Measurements from ENCODE around the gene MYT1. TPM values are rescaled to one million over a fixed set of nuclear protein-coding genes. Genes with fewer than 3 reads are reported as not detected.

The MYT1 gene
- total and polyA plus RNA-seq, 2 of the 13 experiments (the other 11 are each of a cell fraction or from before 2014, with no cell fraction given) = 0.58 to 2.5 TPM

DNA sequence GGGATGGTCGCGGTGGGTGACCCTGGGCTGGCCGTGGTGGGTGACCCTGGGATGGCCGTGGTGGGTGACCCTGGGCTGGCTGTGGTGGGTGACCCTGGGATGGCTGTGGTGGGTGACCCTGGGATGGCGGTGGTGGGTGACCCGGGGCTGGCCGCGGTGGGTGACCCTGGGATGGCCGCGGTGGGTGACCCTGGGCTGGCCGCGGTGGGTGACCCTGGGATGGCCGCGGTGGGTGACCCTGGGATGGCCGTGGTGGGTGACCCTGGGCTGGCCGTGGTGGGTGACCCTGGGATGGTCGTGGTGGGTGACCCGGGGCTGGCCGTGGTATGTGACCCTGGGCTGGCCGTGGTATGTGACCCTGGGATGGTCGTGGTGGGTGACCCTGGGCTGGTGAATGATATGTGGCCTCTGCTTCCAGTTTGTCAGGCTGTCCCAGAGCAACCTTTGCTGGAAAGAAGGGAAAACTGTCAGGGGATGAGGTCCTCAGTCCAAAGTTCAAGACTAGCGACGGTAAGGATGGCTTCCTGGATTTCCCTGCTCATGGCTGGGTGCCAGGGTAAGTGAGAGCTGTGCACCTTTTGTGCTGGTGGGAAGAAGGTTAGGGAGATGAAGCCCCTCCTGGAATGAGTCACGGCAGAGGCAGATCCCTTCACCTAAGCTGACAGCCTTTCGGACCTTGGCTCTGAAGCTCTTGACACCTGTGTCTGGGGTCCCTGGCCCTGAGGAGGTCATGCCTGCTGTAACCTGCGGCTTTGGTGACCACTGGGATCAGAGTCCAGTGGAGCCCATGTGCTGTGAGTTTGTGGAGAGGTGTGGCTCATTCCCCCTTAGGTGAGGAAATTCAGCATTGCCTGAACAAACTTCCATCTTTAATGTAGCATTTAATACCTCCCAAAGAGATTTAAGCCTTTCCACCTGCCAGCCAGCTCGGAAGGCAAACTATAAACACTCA lies 72.2 kb downstream of the MYT1 start (continued):
- TF ChIP-seq ATRX (CRISPR knock-in tag; IDR thresholded peaks at IDR 0.05; ENCODE audit: borderline replicate concordance) (no peak), ZNF761 (CRISPR knock-in tag; conservative IDR thresholded peaks at IDR 0.05) (peak; percentile 54; the same call in 1 of the 2 replicates), GABPB1 (CRISPR knock-in tag; IDR thresholded peaks at IDR 0.05) (no peak; the same call in 1 of the 2 replicates), HDAC6 (IDR thresholded peaks at IDR 0.05; ENCODE audit: low read depth, low read length) (no peak), ZNF83 (CRISPR knock-in tag; IDR thresholded peaks at IDR 0.05; ENCODE audit: borderline replicate concordance) (peak; percentile 63; the same call in 1 of the 2 replicates), ZNF441 (CRISPR knock-in tag; IDR thresholded peaks at IDR 0.05; ENCODE audit: borderline replicate concordance) (no peak; the same call in 1 of the 2 replicates), MEF2D (CRISPR knock-in tag; IDR thresholded peaks at IDR 0.05) (peak; percentile 47; the same call in 1 of the 2 replicates), LCORL (IDR thresholded peaks at IDR 0.05) (peak; percentile 65; the same call in 1 of the 2 replicates), LCORL (CRISPR knock-in tag; IDR thresholded peaks at IDR 0.05) (peak; percentile 97), FOSL2 (CRISPR knock-in tag; IDR thresholded peaks at IDR 0.05) (peak; percentile 93), ZNF543 (CRISPR knock-in tag; IDR thresholded peaks at IDR 0.05) (peak; percentile 93), STAG1 (CRISPR knock-in tag; IDR thresholded peaks at IDR 0.05) (0 out of 2 replicates have a peak, but pooled peaks have one; percentile 5), ZNF572 (CRISPR knock-in tag; IDR thresholded peaks at IDR 0.05) (no peak), ZNF251 (CRISPR knock-in tag; IDR thresholded peaks at IDR 0.05) (no peak), ZNF598 (CRISPR knock-in tag; IDR thresholded peaks at IDR 0.05; ENCODE audit: borderline replicate concordance) (no peak; the same call in 1 of the 2 replicates), DR1 (CRISPR knock-in tag; IDR thresholded peaks at IDR 0.05) (no peak), ZNF329 (CRISPR knock-in tag; IDR thresholded peaks at IDR 0.05; ENCODE audit: low read depth) (peak; percentile 84; the same call in 1 of the 2 replicates), IKZF1 (IDR thresholded peaks at IDR 0.05) (no peak), CERS6 (CRISPR knock-in tag; IDR thresholded peaks at IDR 0.05) (no peak)
- TF ChIP-seq, protein P1, sequence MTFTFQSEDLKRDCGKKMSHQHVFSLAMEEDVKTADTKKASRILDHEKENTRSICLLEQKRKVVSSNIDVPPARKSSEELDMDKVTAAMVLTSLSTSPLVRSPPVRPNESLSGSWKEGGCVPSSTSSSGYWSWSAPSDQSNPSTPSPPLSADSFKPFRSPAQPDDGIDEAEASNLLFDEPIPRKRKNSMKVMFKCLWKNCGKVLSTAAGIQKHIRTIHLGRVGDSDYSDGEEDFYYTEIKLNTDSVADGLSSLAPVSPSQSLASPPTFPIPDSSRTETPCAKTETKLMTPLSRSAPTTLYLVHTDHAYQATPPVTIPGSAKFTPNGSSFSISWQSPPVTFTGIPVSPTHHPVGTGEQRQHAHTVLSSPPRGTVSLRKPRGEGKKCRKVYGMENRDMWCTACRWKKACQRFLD (CRISPR knock-in tag; IDR thresholded peaks at IDR 0.05; ENCODE audit: borderline replicate concordance) = no peak
- TF ChIP-seq, protein P2, sequence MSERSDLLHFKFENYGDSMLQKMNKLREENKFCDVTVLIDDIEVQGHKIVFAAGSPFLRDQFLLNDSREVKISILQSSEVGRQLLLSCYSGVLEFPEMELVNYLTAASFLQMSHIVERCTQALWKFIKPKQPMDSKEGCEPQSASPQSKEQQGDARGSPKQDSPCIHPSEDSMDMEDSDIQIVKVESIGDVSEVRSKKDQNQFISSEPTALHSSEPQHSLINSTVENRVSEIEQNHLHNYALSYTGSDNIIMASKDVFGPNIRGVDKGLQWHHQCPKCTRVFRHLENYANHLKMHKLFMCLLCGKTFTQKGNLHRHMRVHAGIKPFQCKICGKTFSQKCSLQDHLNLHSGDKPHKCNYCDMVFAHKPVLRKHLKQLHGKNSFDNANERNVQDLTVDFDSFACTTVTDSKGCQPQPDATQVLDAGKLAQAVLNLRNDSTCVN (CRISPR knock-in tag; IDR thresholded peaks at IDR 0.05; ENCODE audit: borderline replicate concordance) = peak; percentile 62; the same call in 1 of the 2 replicates

Measured in HepG2 (cell line).